ENCODE results near the gene MTMR3.

MTMR3 gene

GRCh38 chr22:30027791-30028190 is 144.8 kb downstream of the MTMR3 start:
- Histone ChIP-seq H3K9me2 (replicated peaks; ENCODE audit: control insufficient read depth, low read length) (no peaks in the 10 kb centered on the region), H4K20me1 (ENCODE audit: control insufficient read depth, insufficient read depth, low read depth, low read length) (no peaks in the 10 kb centered on the region), H3K36me3 (ENCODE audit: control insufficient read depth, low read length) (peaks cover 6% of the 10 kb centered on the region; the same call in 1 of the 2 replicates), H3K27ac (ENCODE audit: low read depth, low read length) (no peak overlapping the region), H3K4me2 (ENCODE audit: low read length) (no peak overlapping the region), H3K79me2 (ENCODE audit: control insufficient read depth, low read length) (no peaks in the 10 kb centered on the region), H3K27me3 (ENCODE audit: control insufficient read depth, low read length) (no peaks in the 10 kb centered on the region), H3K9me3 (ENCODE audit: control insufficient read depth, insufficient read depth, low read length) (no peaks in the 10 kb centered on the region), H3K4me1 (ENCODE audit: control insufficient read depth, low read length) (no peaks in the 10 kb centered on the region), H3K4me3 (ENCODE audit: low read length) (no peak overlapping the region), H3F3A (ENCODE audit: control insufficient read depth, insufficient read depth) (no peaks in the 10 kb centered on the region)
- TF ChIP-seq CTCF (IDR thresholded peaks at IDR 0.05; ENCODE audit: low read depth, low read length, poor library complexity, severe bottlenecking) (no peak), EZH2phosphoT487 (IDR thresholded peaks at IDR 0.05; ENCODE audit: borderline replicate concordance, low read length) (no peak)

- Histone ChIP-seq H3K4me3 (ENCODE audit: low read length) (no peak overlapping the region), H3K4me1 (ENCODE audit: control insufficient read depth, low read length) (no peaks in the 10 kb centered on the region), H3K9me3 (ENCODE audit: control insufficient read depth, insufficient read depth, low read length) (no peaks in the 10 kb centered on the region), H3F3A (ENCODE audit: control insufficient read depth, insufficient read depth) (no peaks in the 10 kb centered on the region), H3K36me3 (ENCODE audit: control insufficient read depth, low read length) (peaks cover 6% of the 10 kb centered on the region; the same call in 1 of the 2 replicates), H4K20me1 (ENCODE audit: control insufficient read depth, insufficient read depth, low read depth, low read length) (no peaks in the 10 kb centered on the region), H3K27ac (ENCODE audit: low read depth, low read length) (no peak overlapping the region), H3K79me2 (ENCODE audit: control insufficient read depth, low read length) (no peaks in the 10 kb centered on the region), H3K27me3 (ENCODE audit: control insufficient read depth, low read length) (no peaks in the 10 kb centered on the region), H3K4me2 (ENCODE audit: low read length) (no peak overlapping the region), H3K9me2 (replicated peaks; ENCODE audit: control insufficient read depth, low read length) (no peaks in the 10 kb centered on the region)
- no peak for TF ChIP-seq CTCF (IDR thresholded peaks at IDR 0.05; ENCODE audit: low read depth, low read length, poor library complexity, severe bottlenecking)
- no peak for TF ChIP-seq EZH2phosphoT487 (IDR thresholded peaks at IDR 0.05; ENCODE audit: borderline replicate concordance, low read length)
These were observed 145.8 kb downstream of the MTMR3 start for GRCh38 chr22:30028731-30029130.

- Histone ChIP-seq H3K4me1 (ENCODE audit: control insufficient read depth, low read length) (no peaks in the 10 kb centered on the region), H3K36me3 (ENCODE audit: control insufficient read depth, low read length) (peaks cover 6% of the 10 kb centered on the region; the same call in 1 of the 2 replicates), H3K27me3 (ENCODE audit: control insufficient read depth, low read length) (no peaks in the 10 kb centered on the region), H4K20me1 (ENCODE audit: control insufficient read depth, insufficient read depth, low read depth, low read length) (no peaks in the 10 kb centered on the region), H3K27ac (ENCODE audit: low read depth, low read length) (no peak overlapping the region), H3K4me2 (ENCODE audit: low read length) (no peak overlapping the region), H3F3A (ENCODE audit: control insufficient read depth, insufficient read depth) (no peaks in the 10 kb centered on the region), H3K4me3 (ENCODE audit: low read length) (no peak overlapping the region), H3K9me2 (replicated peaks; ENCODE audit: control insufficient read depth, low read length) (no peaks in the 10 kb centered on the region), H3K79me2 (ENCODE audit: control insufficient read depth, low read length) (no peaks in the 10 kb centered on the region), H3K9me3 (ENCODE audit: control insufficient read depth, insufficient read depth, low read length) (no peaks in the 10 kb centered on the region)
- no peak for TF ChIP-seq EZH2phosphoT487 (IDR thresholded peaks at IDR 0.05; ENCODE audit: borderline replicate concordance, low read length)
- no peak for TF ChIP-seq CTCF (IDR thresholded peaks at IDR 0.05; ENCODE audit: low read depth, low read length, poor library complexity, severe bottlenecking)
These were observed 146.5 kb downstream of the MTMR3 start for GRCh38 chr22:30029512-30029911.

Measured in DOHH2 (cell line).